C4-2B (cell line): Measurements from ENCODE around the gene ZNF26.
A peak's percentile ranks its signal among the peaks of the same experiment; 100 is the strongest.

Experiments used
- ZFX ChIP-seq: fragments of 450-650 bp; IDR thresholded peaks from 2 replicates; pipeline ENCODE4 v1.6.1; 2017
- TF ChIP-seq, protein P1 (sequence below): fragments of 450-650 bp; conservative IDR thresholded peaks from 2 replicates; pipeline ENCODE4 v1.5.1; 2017; ENCODE audit warnings: mild to moderate bottlenecking

DNA sequence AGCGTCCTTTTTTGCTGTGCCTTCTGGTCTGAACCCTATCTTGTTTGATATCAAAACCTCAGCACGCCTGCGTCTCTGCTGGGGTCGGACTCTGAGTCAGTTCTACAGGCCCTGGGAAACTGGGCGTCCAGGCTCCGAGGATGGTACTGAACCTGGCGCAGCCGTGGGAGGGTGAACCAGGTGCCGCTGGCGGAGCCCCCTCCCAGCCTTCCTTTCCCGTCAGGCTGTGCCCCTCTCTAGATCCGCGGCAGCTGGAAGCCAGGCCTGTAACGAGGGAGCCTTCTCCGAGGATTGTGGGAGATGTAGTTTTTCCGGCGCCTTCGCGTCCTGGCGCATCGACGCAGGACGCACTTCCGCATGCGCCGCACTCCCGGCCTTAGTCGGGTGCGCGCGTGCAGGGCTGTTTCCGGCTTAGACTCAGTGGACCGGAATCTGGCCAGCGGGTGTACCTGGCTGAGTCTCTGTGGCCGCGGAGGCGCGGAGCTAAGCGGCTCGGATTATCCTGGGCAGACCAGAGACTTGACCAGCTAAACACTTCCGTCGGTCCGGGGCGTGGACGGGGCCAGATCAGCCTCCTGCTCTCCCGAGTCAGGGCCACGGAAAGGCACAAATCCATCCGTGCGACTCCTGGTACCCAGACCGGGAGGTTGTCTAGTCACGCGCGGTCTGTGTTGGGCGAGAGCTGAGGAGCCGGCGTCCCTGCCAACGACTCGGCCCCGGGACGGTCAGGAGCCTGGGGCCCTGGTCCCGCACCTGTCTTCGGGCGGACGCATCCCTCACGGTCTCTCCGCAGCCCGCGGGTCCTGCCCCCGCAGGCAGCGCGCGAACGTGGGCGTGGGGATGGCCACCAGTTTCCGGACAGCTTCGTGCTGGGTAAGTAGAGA lies at the start of gene ZNF26:
- TF ChIP-seq, protein P1, sequence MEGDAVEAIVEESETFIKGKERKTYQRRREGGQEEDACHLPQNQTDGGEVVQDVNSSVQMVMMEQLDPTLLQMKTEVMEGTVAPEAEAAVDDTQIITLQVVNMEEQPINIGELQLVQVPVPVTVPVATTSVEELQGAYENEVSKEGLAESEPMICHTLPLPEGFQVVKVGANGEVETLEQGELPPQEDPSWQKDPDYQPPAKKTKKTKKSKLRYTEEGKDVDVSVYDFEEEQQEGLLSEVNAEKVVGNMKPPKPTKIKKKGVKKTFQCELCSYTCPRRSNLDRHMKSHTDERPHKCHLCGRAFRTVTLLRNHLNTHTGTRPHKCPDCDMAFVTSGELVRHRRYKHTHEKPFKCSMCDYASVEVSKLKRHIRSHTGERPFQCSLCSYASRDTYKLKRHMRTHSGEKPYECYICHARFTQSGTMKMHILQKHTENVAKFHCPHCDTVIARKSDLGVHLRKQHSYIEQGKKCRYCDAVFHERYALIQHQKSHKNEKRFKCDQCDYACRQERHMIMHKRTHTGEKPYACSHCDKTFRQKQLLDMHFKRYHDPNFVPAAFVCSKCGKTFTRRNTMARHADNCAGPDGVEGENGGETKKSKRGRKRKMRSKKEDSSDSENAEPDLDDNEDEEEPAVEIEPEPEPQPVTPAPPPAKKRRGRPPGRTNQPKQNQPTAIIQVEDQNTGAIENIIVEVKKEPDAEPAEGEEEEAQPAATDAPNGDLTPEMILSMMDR: no peak
- peak; percentile 70 for TF ChIP-seq ZFX
